ENCODE data around the gene POLE.

Gene POLE

DNA sequence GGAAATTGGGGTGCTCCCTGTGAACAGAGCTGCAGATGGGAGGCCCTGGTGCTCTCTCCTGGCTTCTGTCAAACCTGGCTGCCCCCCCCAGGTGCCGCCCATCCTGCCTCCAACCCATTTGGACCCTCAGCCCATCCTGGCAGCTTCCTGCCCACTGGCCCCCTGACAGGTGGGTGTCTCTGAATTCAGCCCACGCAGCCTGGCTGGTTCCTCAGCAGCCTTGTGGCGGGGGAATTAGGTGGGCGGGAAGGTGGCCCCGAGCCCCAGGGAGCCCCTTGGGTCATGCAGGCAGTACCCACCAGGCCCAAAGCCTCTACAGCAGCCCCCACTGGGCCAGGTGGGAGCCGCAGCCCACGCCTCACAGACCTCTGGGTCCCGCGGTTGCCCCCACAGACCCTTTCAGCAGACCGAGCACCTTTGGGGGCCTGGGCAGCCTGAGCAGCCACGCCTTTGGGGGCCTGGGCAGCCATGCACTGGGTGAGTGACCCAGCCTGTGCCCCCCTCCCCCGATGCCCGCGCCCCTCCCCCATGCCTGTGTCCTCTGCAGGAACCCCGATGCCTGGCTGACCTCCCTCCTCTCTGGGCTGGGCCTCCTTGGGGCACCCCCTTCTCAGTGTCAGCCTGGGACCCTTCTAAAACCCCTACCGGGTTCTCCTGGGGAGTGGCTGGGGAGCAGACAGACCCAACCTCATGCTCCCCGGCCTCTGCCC lies 105.6 kb downstream of the POLE start:
- Histone ChIP-seq H3K27ac (ENCODE audit: low read length) (no peak overlapping the region), H3K9me3 (ENCODE audit: insufficient read depth, low read depth, low read length) (no peaks in the 10 kb centered on the region), H3K9ac (ENCODE audit: low read depth, low read length) (no peak overlapping the region), H3K36me3 (ENCODE audit: insufficient read depth, low read depth, low read length) (peaks cover 12% of the 10 kb centered on the region; the same call in 1 of the 2 replicates), H3K4me3 (ENCODE audit: low read length) (peak overlapping the region; percentile 52; the same call in 1 of the 2 replicates), H3K27me3 (ENCODE audit: insufficient read depth, low read length) (peaks cover 68% of the 10 kb centered on the region), H3K4me1 (ENCODE audit: insufficient read depth, low read length) (peaks cover 4% of the 10 kb centered on the region; the same call in 1 of the 2 replicates)

DNA sequence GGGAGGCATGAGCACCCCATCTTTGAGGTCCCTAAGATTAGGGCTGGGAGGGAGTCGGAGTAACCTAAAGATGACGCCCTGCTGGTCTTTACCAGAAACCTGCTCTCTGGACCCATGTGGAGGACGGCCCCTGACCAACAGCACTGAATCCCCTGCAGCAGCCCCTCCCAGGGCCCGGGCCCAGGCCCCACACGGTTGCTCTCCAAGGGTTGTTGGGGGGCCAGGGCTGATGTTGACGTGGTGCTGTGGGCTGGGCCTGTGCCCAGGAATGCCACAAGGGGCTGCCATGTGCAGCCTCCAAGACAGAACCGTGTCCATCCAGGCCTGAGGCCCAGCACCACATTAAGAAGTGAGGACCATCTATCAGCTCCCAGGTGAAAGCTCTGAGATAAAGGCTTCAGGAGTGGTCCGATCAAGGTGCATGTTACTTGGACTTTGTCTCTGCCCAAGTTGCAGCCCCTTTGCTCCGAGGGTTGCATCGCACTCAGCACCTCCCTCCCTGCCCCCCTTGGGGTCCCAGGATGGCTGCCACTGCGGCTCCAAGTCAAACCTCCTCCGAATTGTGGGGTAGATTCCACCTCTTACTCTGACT lies 106.3 kb downstream of the POLE start:
- H3K27ac ChIP-seq (ENCODE audit: low read length) = no peak overlapping the region
- no peak overlapping the region for H3K9ac ChIP-seq (ENCODE audit: low read depth, low read length)
- peaks cover 61% of the 10 kb centered on the region for H3K27me3 ChIP-seq (ENCODE audit: insufficient read depth, low read length)
- H3K9me3 ChIP-seq (ENCODE audit: insufficient read depth, low read depth, low read length) = no peaks in the 10 kb centered on the region
- peaks cover 13% of the 10 kb centered on the region; the same call in 1 of the 2 replicates for H3K36me3 ChIP-seq (ENCODE audit: insufficient read depth, low read depth, low read length)
- no peak overlapping the region for H3K4me3 ChIP-seq (ENCODE audit: low read length)
- peaks cover 4% of the 10 kb centered on the region; the same call in 1 of the 2 replicates for H3K4me1 ChIP-seq (ENCODE audit: insufficient read depth, low read length)

DNA sequence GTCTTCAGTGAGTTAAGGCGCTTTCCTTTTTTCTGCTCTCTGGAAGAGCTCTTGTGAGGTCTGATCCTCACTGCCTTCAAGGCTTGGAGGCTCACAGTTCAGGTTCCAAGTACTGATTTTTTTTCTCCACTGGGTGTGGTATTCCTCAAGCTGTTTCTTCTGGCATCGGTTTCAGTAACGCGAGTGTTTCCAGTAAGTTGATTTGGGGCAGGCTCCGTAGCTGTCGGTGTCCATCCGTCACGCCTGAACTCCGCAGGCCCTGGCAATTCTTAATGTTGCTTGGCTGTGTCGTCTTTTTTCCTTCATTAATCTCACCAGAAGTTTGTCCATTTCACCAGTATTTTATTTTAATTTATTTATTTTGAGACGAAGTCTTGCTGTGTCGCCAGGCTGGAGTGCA lies 107.4 kb downstream of the POLE start:
- no peak overlapping the region for H3K9ac ChIP-seq (ENCODE audit: low read depth, low read length)
- H3K4me1 ChIP-seq (ENCODE audit: insufficient read depth, low read length) = peaks cover 4% of the 10 kb centered on the region; the same call in 1 of the 2 replicates
- no peaks in the 10 kb centered on the region for H3K9me3 ChIP-seq (ENCODE audit: insufficient read depth, low read depth, low read length)
- H3K27ac ChIP-seq (ENCODE audit: low read length) = no peak overlapping the region
- no peak overlapping the region for H3K4me3 ChIP-seq (ENCODE audit: low read length)
- H3K27me3 ChIP-seq (ENCODE audit: insufficient read depth, low read length) = peaks cover 50% of the 10 kb centered on the region
- peaks cover 22% of the 10 kb centered on the region; the same call in 1 of the 2 replicates for H3K36me3 ChIP-seq (ENCODE audit: insufficient read depth, low read depth, low read length)

DNA sequence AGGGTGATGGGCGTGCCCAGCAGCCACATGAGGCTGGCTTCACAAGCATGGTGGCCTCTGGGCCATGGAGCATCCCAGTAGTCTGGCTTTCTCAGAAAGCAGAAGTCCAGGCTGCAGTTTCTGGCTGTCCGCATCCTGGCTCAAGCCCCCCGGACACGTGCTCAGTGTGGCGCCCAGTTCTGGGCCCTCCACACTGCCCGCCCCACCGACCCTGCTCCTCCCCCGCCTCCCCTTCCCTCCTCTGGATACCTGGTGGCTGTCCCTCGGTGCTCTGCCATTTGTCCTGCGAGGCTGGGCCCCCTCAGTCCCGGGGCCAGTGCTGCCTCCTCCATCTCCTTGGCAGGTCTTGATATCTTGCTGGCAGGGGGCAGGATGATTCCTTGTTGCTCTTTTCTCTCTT lies 108.3 kb downstream of the POLE start:
- Histone ChIP-seq H3K4me3 (ENCODE audit: low read length) (no peak overlapping the region), H3K27ac (ENCODE audit: low read length) (no peak overlapping the region), H3K9ac (ENCODE audit: low read depth, low read length) (no peak overlapping the region), H3K36me3 (ENCODE audit: insufficient read depth, low read depth, low read length) (peaks cover 28% of the 10 kb centered on the region; the same call in 1 of the 2 replicates), H3K27me3 (ENCODE audit: insufficient read depth, low read length) (peaks cover 41% of the 10 kb centered on the region), H3K4me1 (ENCODE audit: insufficient read depth, low read length) (peaks cover under 1% of the 10 kb centered on the region; the same call in 1 of the 2 replicates), H3K9me3 (ENCODE audit: insufficient read depth, low read depth, low read length) (no peaks in the 10 kb centered on the region)

DNA sequence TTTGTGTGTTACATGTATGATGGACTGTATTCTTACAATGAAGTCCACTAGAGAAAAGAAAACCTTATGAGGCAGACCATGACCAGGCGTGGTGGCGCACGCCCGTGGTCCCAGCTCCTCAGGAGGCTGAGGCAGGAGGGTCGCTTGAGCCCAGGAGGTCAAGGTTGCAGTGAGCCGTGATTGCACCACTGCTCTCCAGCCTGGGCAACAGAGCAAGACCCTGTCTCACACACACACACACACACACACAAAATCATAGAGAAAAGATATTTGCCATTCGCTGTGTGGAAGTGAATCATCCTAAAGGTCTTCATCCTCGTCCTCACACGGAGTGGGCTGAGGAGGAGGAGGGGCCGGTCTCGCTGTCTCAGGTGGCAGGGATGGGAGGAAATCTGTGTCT lies 109.0 kb downstream of the POLE start:
- Histone ChIP-seq H3K9me3 (ENCODE audit: insufficient read depth, low read depth, low read length) (no peaks in the 10 kb centered on the region), H3K4me1 (ENCODE audit: insufficient read depth, low read length) (no peaks in the 10 kb centered on the region), H3K27ac (ENCODE audit: low read length) (no peak overlapping the region), H3K4me3 (ENCODE audit: low read length) (no peak overlapping the region), H3K36me3 (ENCODE audit: insufficient read depth, low read depth, low read length) (peaks cover 28% of the 10 kb centered on the region; the same call in 1 of the 2 replicates), H3K27me3 (ENCODE audit: insufficient read depth, low read length) (peaks cover 37% of the 10 kb centered on the region), H3K9ac (ENCODE audit: low read depth, low read length) (no peak overlapping the region)

DNA sequence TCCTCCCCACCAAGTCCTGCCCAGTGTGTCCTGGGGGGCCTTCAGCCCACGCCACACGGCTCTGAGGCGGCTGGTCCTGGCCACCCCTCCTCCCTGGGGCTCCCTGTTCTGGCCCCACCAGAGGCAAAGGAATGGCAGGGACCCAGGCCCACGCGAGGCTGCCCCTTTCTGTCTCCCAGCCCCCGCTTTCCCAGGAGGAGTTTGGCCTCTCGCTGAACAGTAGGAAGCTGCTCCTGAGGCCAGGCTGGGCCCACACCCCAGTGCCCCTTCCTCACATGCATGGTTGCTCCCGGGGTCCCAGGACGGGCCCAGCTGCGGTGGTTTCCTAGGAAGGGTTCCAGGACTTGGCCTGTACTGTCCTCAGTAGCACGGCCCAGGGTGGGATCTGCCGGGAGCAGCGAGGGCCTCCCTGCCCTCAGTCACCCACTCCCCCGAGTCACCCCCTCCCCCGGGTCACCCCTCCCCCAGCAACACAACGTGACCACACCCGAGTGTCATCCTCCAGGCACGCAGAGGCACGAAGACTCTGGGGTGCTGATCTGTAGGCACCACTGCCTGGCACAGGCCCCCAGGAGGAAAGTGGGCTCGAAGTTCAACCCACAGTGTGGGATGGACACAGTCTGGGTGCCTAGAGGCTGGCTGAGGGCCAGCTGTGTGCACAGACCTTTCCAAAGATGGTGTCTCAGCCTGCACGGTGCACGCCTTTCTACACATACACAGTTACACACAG lies 109.8 kb downstream of the POLE start:
- Histone ChIP-seq H3K4me3 (ENCODE audit: low read length) (no peak overlapping the region), H3K9me3 (ENCODE audit: insufficient read depth, low read depth, low read length) (no peaks in the 10 kb centered on the region), H3K9ac (ENCODE audit: low read depth, low read length) (no peak overlapping the region), H3K36me3 (ENCODE audit: insufficient read depth, low read depth, low read length) (peaks cover 28% of the 10 kb centered on the region; the same call in 1 of the 2 replicates), H3K4me1 (ENCODE audit: insufficient read depth, low read length) (no peaks in the 10 kb centered on the region), H3K27me3 (ENCODE audit: insufficient read depth, low read length) (peaks cover 29% of the 10 kb centered on the region), H3K27ac (ENCODE audit: low read length) (no peak overlapping the region)

DNA sequence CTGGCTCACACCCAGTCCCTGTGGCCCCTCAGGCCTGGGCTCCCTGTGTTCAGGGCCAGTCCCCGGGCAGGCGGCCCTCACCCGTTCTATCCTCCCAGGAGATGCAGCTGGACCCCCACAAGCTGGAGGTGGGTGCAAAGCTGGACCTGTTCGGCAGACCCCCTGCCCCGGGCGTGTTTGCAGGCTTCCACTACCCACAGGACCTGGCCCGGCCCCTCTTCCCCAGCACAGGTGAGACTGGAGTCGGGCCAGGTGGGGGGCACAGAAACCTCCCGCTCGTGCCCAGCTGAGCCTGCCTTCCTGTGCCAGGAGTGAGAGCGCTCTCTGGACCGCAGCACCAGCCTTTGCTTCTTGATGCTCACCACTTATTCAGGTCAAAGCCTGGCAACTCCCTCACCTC lies 110.4 kb downstream of the POLE start:
- H3K9me3 ChIP-seq (ENCODE audit: insufficient read depth, low read depth, low read length) = no peaks in the 10 kb centered on the region
- H3K4me1 ChIP-seq (ENCODE audit: insufficient read depth, low read length) = no peaks in the 10 kb centered on the region
- peaks cover 23% of the 10 kb centered on the region for H3K27me3 ChIP-seq (ENCODE audit: insufficient read depth, low read length)
- no peak overlapping the region for H3K4me3 ChIP-seq (ENCODE audit: low read length)
- no peak overlapping the region for H3K9ac ChIP-seq (ENCODE audit: low read depth, low read length)
- H3K36me3 ChIP-seq (ENCODE audit: insufficient read depth, low read depth, low read length) = peaks cover 32% of the 10 kb centered on the region; the same call in 1 of the 2 replicates
- no peak overlapping the region for H3K27ac ChIP-seq (ENCODE audit: low read length)

DNA sequence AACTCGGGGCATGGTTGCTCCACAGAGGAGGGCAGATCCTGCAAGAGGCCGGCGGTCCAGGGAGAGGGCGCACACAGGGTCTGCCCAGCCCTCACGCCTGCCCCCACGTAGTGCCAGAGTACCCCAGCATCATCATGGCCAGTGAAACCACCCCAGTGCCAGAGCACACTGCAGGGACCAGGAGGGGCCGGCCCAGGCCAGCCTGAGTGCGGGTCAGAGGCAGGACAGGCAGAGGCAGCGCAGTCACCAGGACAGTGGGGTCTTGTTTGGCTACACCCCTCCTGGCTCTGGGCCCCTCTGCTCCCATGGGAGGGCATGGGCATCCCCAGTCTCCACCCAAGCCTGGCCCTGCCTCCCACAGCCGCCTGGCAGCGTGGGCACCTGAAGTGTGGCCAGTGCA lies 111.5 kb downstream of the POLE start:
- H3K4me3 ChIP-seq (ENCODE audit: low read length) = no peak overlapping the region
- no peaks in the 10 kb centered on the region for H3K4me1 ChIP-seq (ENCODE audit: insufficient read depth, low read length)
- H3K27ac ChIP-seq (ENCODE audit: low read length) = no peak overlapping the region
- H3K36me3 ChIP-seq (ENCODE audit: insufficient read depth, low read depth, low read length) = peaks cover 32% of the 10 kb centered on the region; the same call in 1 of the 2 replicates
- peaks cover 12% of the 10 kb centered on the region for H3K27me3 ChIP-seq (ENCODE audit: insufficient read depth, low read length)
- H3K9me3 ChIP-seq (ENCODE audit: insufficient read depth, low read depth, low read length) = no peaks in the 10 kb centered on the region
- H3K9ac ChIP-seq (ENCODE audit: low read depth, low read length) = no peak overlapping the region

DNA sequence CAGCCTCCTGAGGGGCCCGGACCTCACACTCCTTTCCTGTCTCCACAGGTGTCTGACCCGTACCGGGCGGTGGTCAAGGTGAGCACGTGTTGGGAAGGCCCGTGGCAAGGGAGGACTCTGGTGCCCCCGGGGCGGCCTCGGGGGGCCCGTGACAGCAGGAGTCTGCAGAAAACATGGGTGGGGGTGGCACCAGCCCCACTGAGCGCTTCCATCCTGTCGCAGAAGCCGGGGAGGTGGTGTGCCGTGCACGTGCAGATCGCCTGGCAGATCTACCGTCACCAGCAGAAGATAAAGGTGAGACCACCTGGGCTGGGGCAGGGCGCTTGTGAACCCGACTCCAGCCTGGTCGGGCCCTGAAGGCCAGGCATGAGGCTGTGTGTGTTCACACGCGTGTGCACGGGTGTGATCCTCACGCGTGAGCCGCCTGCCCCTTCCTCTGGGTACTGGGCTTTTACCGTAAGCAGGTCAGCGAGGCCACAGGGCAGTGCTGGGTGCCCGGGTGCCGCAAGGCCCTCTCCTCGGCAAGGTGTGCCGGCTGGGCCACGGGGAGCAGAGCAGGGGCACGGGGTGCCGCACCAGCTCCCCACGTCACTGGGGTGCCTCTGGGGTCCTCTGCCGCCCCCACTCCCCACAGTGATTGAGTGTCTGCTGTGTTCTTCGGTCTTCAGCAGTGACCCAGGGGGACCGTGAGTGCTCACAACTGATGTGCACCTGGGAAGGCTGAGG lies 112.7 kb downstream of the POLE start:
- Histone ChIP-seq H3K27ac (ENCODE audit: low read length) (no peak overlapping the region), H3K4me1 (ENCODE audit: insufficient read depth, low read length) (no peaks in the 10 kb centered on the region), H3K36me3 (ENCODE audit: insufficient read depth, low read depth, low read length) (peaks cover 32% of the 10 kb centered on the region; the same call in 1 of the 2 replicates), H3K9me3 (ENCODE audit: insufficient read depth, low read depth, low read length) (no peaks in the 10 kb centered on the region), H3K4me3 (ENCODE audit: low read length) (no peak overlapping the region), H3K27me3 (ENCODE audit: insufficient read depth, low read length) (peaks cover 4% of the 10 kb centered on the region), H3K9ac (ENCODE audit: low read depth, low read length) (no peak overlapping the region)

All from iPS-20b (cell line).